ENCODE measurements around the gene ENHO. TPM values are rescaled to one million over a fixed set of nuclear protein-coding genes. Genes with fewer than 3 reads are reported as not detected.

ENHO gene
- total and polyA plus RNA-seq, 2 of the 8 experiments (the other 6 are each of a cell fraction or from before 2014, with no cell fraction given), result 12.2 to 49.4 TPM

DNA sequence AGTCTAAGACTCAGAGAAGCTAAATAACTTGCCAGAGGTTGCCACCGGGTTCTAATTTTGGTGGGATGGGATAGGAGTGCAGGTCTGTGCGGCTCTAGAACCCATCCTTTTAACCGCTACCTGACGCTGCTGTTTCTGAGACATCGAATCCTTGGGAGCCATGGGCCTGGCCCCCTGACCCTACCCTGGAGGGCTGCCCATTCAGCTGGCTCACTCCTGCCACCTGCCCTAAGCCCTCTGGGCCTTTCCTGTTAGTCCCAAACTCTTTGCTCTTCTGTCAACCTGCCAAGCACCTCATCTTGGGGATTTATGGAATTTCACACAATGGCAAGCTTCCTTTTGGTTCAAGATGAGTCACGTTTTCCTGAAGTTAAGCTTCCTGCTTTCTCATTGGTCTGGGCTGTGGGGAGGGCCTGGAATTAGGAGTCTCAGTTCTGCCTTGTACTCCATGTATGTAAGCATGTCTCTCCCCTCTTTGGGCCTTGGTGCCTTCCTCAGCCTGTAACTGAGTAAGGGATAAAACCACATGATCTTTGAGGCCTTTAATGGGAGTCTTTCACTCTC is 26.6 kb downstream of the ENHO start:
- no peak overlapping the region for H2BK20ac ChIP-seq (ENCODE audit: low read length)
- TF ChIP-seq TAF1 (IDR thresholded peaks at IDR 0.05; ENCODE audit: low read depth, low read length), result no peak
- no peak for TF ChIP-seq RXRA (IDR thresholded peaks at IDR 0.05; ENCODE audit: insufficient read depth, low read depth, low read length)
- no peak for TF ChIP-seq CHD2 (IDR thresholded peaks at IDR 0.05; ENCODE audit: low read length)
- TF ChIP-seq RAD21 (IDR thresholded peaks at IDR 0.05 in 1 of 2, conservative IDR thresholded peaks at IDR 0.05 in 1 of 2; ENCODE audit: low read depth in 2 of 2, low read length in 2 of 2), result no peak
- TF ChIP-seq CBX5 (IDR thresholded peaks at IDR 0.05; ENCODE audit: low read depth, low read length), result no peak
- TF ChIP-seq, protein P1, sequence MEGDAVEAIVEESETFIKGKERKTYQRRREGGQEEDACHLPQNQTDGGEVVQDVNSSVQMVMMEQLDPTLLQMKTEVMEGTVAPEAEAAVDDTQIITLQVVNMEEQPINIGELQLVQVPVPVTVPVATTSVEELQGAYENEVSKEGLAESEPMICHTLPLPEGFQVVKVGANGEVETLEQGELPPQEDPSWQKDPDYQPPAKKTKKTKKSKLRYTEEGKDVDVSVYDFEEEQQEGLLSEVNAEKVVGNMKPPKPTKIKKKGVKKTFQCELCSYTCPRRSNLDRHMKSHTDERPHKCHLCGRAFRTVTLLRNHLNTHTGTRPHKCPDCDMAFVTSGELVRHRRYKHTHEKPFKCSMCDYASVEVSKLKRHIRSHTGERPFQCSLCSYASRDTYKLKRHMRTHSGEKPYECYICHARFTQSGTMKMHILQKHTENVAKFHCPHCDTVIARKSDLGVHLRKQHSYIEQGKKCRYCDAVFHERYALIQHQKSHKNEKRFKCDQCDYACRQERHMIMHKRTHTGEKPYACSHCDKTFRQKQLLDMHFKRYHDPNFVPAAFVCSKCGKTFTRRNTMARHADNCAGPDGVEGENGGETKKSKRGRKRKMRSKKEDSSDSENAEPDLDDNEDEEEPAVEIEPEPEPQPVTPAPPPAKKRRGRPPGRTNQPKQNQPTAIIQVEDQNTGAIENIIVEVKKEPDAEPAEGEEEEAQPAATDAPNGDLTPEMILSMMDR (IDR thresholded peaks at IDR 0.05; ENCODE audit: control extremely low read depth in 1 of 3, insufficient read depth in 1 of 3, low read depth in 1 of 3, low read length in 3 of 3), result no peak
- TF ChIP-seq SIX5 (IDR thresholded peaks at IDR 0.05; ENCODE audit: low read depth, low read length), result no peak

More for the DNA sequence above, 26.6 kb downstream of the ENHO start:
- Histone ChIP-seq H2AFZ (ENCODE audit: low read length) (no peak overlapping the region), H3K18ac (ENCODE audit: extremely low read depth, low read length) (no peak overlapping the region), H3K14ac (ENCODE audit: insufficient read length) (no peak overlapping the region), H2BK15ac (ENCODE audit: low read length) (no peak overlapping the region), H3K9me3 (ENCODE audit: insufficient read depth in 2 of 2, low read depth in 1 of 2, low read length in 1 of 2) (no peaks in the 10 kb centered on the region), H3K23ac (ENCODE audit: insufficient read length) (no peak overlapping the region), H3K9ac (replicated peaks in 1 of 4; ENCODE audit: extremely low read depth in 1 of 4, low read depth in 3 of 4, low read length in 3 of 4) (no peak overlapping the region), H3K27me3 (replicated peaks in 1 of 4; ENCODE audit: control insufficient read depth in 3 of 4, extremely low read depth in 1 of 4, insufficient read depth in 3 of 4, low read length in 3 of 4) (no peaks in the 10 kb centered on the region; a peak in 1 of 7 replicates), H3K23me2 (ENCODE audit: low read depth, low read length) (no peaks in the 10 kb centered on the region), H2BK12ac (ENCODE audit: low read depth, low read length) (no peak overlapping the region), H4K5ac (ENCODE audit: insufficient read length, low read depth, low read length) (no peak overlapping the region), H2BK120ac (replicated peaks; ENCODE audit: low read depth, low read length) (no peak overlapping the region), H3K4me3 (ENCODE audit: extremely low read depth in 1 of 4, insufficient read depth in 2 of 4, low read depth in 3 of 4, low read length in 4 of 4) (no peak overlapping the region), H3K56ac (replicated peaks; ENCODE audit: insufficient read length, low read depth, low read length) (no peak overlapping the region), H3K4me2 (ENCODE audit: insufficient read depth in 1 of 2, low read depth in 2 of 2, low read length in 2 of 2) (no peak overlapping the region), H3K36me3 (ENCODE audit: control insufficient read depth in 2 of 4, insufficient read depth in 4 of 4, low read length in 3 of 4) (no peaks in the 10 kb centered on the region), H3K79me1 (ENCODE audit: low read depth, low read length) (no peaks in the 10 kb centered on the region), H3K4me1 (replicated peaks in 1 of 4; ENCODE audit: control insufficient read depth in 3 of 4, insufficient read depth in 4 of 4, low read length in 3 of 4) (no peaks in the 10 kb centered on the region), H2BK5ac (ENCODE audit: low read depth, low read length) (no peak overlapping the region), H3K79me2 (ENCODE audit: control insufficient read depth in 1 of 2, insufficient read depth in 2 of 2, low read length in 2 of 2) (no peaks in the 10 kb centered on the region), H4K8ac (ENCODE audit: extremely low read depth, insufficient read depth, low read length) (no peak overlapping the region), H4K91ac (replicated peaks; ENCODE audit: insufficient read length, low read length) (no peak overlapping the region), H4K20me1 (replicated peaks in 1 of 2; ENCODE audit: control insufficient read depth in 1 of 2, insufficient read depth in 2 of 2, low read length in 2 of 2) (no peaks in the 10 kb centered on the region), H3K27ac (ENCODE audit: low read depth, low read length) (no peak overlapping the region), H2AK5ac (ENCODE audit: low read depth, low read length) (no peak overlapping the region), H3K4ac (replicated peaks; ENCODE audit: insufficient read length, low read depth, low read length) (no peak overlapping the region)
- no peak for FAIRE-seq
- no peak for DNase-seq (ENCODE audit: low read depth in 1 of 2, low spot score in 2 of 2)
- WGBS, 2 experiments (ENCODE audit: extremely low coverage in 1 of 2, insufficient coverage in 1 of 2, insufficient read length in 1 of 2, insufficient replicate concordance in 2 of 2, low coverage in 1 of 2, low lambda C conversion rate in 2 of 2, missing lambda C conversion rate in 1 of 2), result 84% methylated on average over 6 of the region's 6 CpGs; no CpG with 5 or more reads in 1 of the 2 experiments
- CTCF ChIA-PET (ENCODE audit: partially characterized antibody), result interaction anchor here (0.8 to 9.6 kb wide), 19 partner anchors 9 to 109 kb away, joined by 3 to 114 read pairs (median 6); partner anchors contain the start of gene ENHO
- POLR2A ChIA-PET (ENCODE audit: partially characterized antibody), result no interaction called here
